ENCODE measurements around the gene LAMC2.
A peak's percentile ranks its signal among the peaks of the same experiment; 100 is the strongest.

The LAMC2 gene

GRCh38 chr1:183267646-183268431, 81.8 kb downstream of the LAMC2 start:
- peak; percentile 26; the same call in 1 of the 2 replicates for TF ChIP-seq TAF1 (IDR thresholded peaks at IDR 0.05; ENCODE audit: borderline replicate concordance, insufficient read depth, low read length)
- TF ChIP-seq REST (IDR thresholded peaks at IDR 0.05; ENCODE audit: insufficient read depth in 1 of 2, low read depth in 2 of 2, low read length in 2 of 2), result no peak
- no peak for TF ChIP-seq POLR2AphosphoS5 (IDR thresholded peaks at IDR 0.05; ENCODE audit: low read depth, low read length)
- TF ChIP-seq FOXP2 (optimal IDR thresholded peaks at IDR 0.05; ENCODE audit: borderline replicate concordance, extremely low read depth, extremely low read length, insufficient read depth), result no peak

- TF ChIP-seq POLR2AphosphoS5 (IDR thresholded peaks at IDR 0.05; ENCODE audit: low read depth, low read length), result peak; percentile 55; the same call in 1 of the 2 replicates
- TF ChIP-seq TAF1 (IDR thresholded peaks at IDR 0.05; ENCODE audit: borderline replicate concordance, insufficient read depth, low read length), result peak; percentile 41; the same call in 1 of the 2 replicates
- TF ChIP-seq REST (IDR thresholded peaks at IDR 0.05; ENCODE audit: insufficient read depth in 1 of 2, low read depth in 2 of 2, low read length in 2 of 2), result peak in 1 of 2 experiments; percentile 76; a peak in 1 of 4 replicates
- peak; percentile 75; the same call in 1 of the 2 replicates for TF ChIP-seq SIN3A (IDR thresholded peaks at IDR 0.05; ENCODE audit: borderline replicate concordance, insufficient read depth, low read length)
- TF ChIP-seq FOXP2 (optimal IDR thresholded peaks at IDR 0.05; ENCODE audit: borderline replicate concordance, extremely low read depth, extremely low read length, insufficient read depth), result no peak
These were observed 84.6 kb downstream of the LAMC2 start for GRCh38 chr1:183270541-183271141.

GRCh38 chr1:183272390-183272848, 86.4 kb downstream of the LAMC2 start:
- TF ChIP-seq POLR2AphosphoS5 (IDR thresholded peaks at IDR 0.05; ENCODE audit: low read depth, low read length) (no peak), FOXP2 (optimal IDR thresholded peaks at IDR 0.05; ENCODE audit: borderline replicate concordance, extremely low read depth, extremely low read length, insufficient read depth) (no peak), REST (IDR thresholded peaks at IDR 0.05; ENCODE audit: insufficient read depth in 1 of 2, low read depth in 2 of 2, low read length in 2 of 2) (no peak), TAF1 (IDR thresholded peaks at IDR 0.05; ENCODE audit: borderline replicate concordance, insufficient read depth, low read length) (no peak), SIN3A (IDR thresholded peaks at IDR 0.05; ENCODE audit: borderline replicate concordance, insufficient read depth, low read length) (no peak)

- TF ChIP-seq POLR2AphosphoS5 (IDR thresholded peaks at IDR 0.05; ENCODE audit: low read depth, low read length), result no peak
These were observed 87.2 kb downstream of the LAMC2 start for GRCh38 chr1:183273300-183273699.

GRCh38 chr1:183274836-183275235, 88.8 kb downstream of the LAMC2 start:
- no peak for TF ChIP-seq TAF1 (IDR thresholded peaks at IDR 0.05; ENCODE audit: borderline replicate concordance, insufficient read depth, low read length)

GRCh38 chr1:183275322-183275721, 89.3 kb downstream of the LAMC2 start:
- TF ChIP-seq POLR2AphosphoS5 (IDR thresholded peaks at IDR 0.05; ENCODE audit: low read depth, low read length) (no peak), TAF1 (IDR thresholded peaks at IDR 0.05; ENCODE audit: borderline replicate concordance, insufficient read depth, low read length) (no peak), REST (IDR thresholded peaks at IDR 0.05; ENCODE audit: insufficient read depth in 1 of 2, low read depth in 2 of 2, low read length in 2 of 2) (no peak), FOXP2 (optimal IDR thresholded peaks at IDR 0.05; ENCODE audit: borderline replicate concordance, extremely low read depth, extremely low read length, insufficient read depth) (no peak), SIN3A (IDR thresholded peaks at IDR 0.05; ENCODE audit: borderline replicate concordance, insufficient read depth, low read length) (no peak)

Data from PFSK-1 (cell line).